Heart right ventricle (tissue), 16 donors: ENCODE results near the gene LMNA. TPM values are rescaled to one million over a fixed set of nuclear protein-coding genes. Genes with fewer than 3 reads are reported as not detected.

ENCODE experiments used
- ATAC-seq, 8 donors: fragments of 200-7000 bp; cut with Tn5 transposase; one replicate each; pipeline ENCODE4 v1.9.1; 2020; ENCODE audit warnings: mild to moderate bottlenecking in 8 of 8, moderate library complexity in 8 of 8, moderate number of reproducible peaks in 1 of 8
- DNase-seq, 2 donors: peaks; one replicate each; pipeline ENCODE4 v3.0.0-alpha.2; 2020
- H3K27ac ChIP-seq, 10 donors: fragments of 200-600 bp; sonication (generic) in 2 of 10; one replicate each; pipeline versions ENCODE4 v1.5.0 to v1.8.0; 2020 to 2022; ENCODE audit warnings: mild to moderate bottlenecking in 3 of 10
- H3K27me3 ChIP-seq, 7 donors: fragments of 200-600 bp; one replicate each; pipeline ENCODE4 v1.8.0; 2021 to 2022; ENCODE audit warnings: mild to moderate bottlenecking in 2 of 7
- H3K36me3 ChIP-seq, 9 donors: fragments of 200-600 bp; sonication (generic) in 1 of 9; one replicate each; pipeline versions ENCODE4 v1.5.0 to v1.8.0; 2020 to 2022; ENCODE audit warnings: mild to moderate bottlenecking in 2 of 9
- H3K4me1 ChIP-seq, 9 donors: fragments of 200-600 bp; sonication (generic) in 1 of 9; one replicate each; pipeline versions ENCODE4 v1.5.0 to v1.8.0; 2020 to 2022; ENCODE audit warnings: mild to moderate bottlenecking in 4 of 9
- H3K4me3 ChIP-seq, 10 donors: fragments of 200-600 bp; sonication (generic) in 2 of 10; one replicate each; pipeline versions ENCODE4 v1.5.0 to v1.8.0; 2020 to 2022; ENCODE audit warnings: mild to moderate bottlenecking in 7 of 10, moderate library complexity in 2 of 10
- H3K9me3 ChIP-seq, 11 donors: fragments of 200-600 bp in 10 of 11; sonication (generic) in 2 of 11; one replicate each; pipeline versions ENCODE4 v1.5.0 to v1.8.0; 2013 to 2022; ENCODE audit warnings: mild to moderate bottlenecking in 2 of 11, control low read depth in 1 of 11, moderate library complexity in 1 of 11
- WGBS, 2 donors: extraction: QIAGEN DNeasy Blood & Tissue Kit; methylation state at CpG; one replicate each; pipeline ENCODE4 v1.1.7; 2013; ENCODE audit warnings: inconsistent platforms in 1 of 2; 5-methylcytosine and 5-hydroxymethylcytosine counted together
- intact Hi-C, 10 donors: fragments of 100-400 bp; cut with DNase I; formaldehyde crosslinking; loops; one replicate each; pipeline versions ENCODE4 v1.11.1 to v1.14.2; 2022
- polyA plus RNA-seq, 2 donors: library from polyadenylated mRNA; stranded (reverse); fragments of 200-250 nt; gene quantifications; one replicate each; pipeline ENCODE4 v1.2.3, GENCODE V29; 2013
- total RNA-seq, 10 donors: library from RNA; stranded (reverse); fragmentation: NEBNext Ultra II Directional in 3 of 10; extraction: Animal tissue kit (Norgen Biotek cat#: 25700) in 3 of 10; gene quantifications; one replicate each; pipeline versions ENCODE4 v1.2.1 to v1.2.4, GENCODE V29; 2021 to 2023
- TF ChIP-seq, protein P1 (sequence below), 9 donors: fragments of 200-600 bp; sonication (generic) in 2 of 9; IDR thresholded peaks; one replicate each; pipeline versions ENCODE4 v1.5.0 to v1.8.0; 2021 to 2022; ENCODE audit warnings: antibody characterized with exemption in 9 of 9, mild to moderate bottlenecking in 5 of 9, moderate library complexity in 1 of 9
- donor health status: Arrhythmogenic right ventricular cardiomyopathy.
- donor health status: ischemic (EF 13 %, LVEDD 7.1; RV severe dilation, severe dysfunction).
- donor health status: healthy with polysubstance abuse.
- donor health status: DM: no; HTN: yes; CAD: no.
- donor health status: DM: no; HTN: no; CAD: no.
- donor health status: ischemic (EF 25% LVEDD 6.9; RV normal size, moderate dysfunction).
- donor health status: ischemic (EF 25% LVEDD 5.7; RV mildly dilated, moderate dysfunction).
- donor health status: healthy.
- donor health status: DM: yes; HTN: yes; CAD: no.
- donor health status: Ischemic cardiomyopathy.
- donor health status: ischemic (EF 35%, LVEDD 5.7; RV mildly dilated, moderate dysfunction).
- donor health status: nonischemic (EF 11% LVEDD 7.7; RV severe dilation, severe dysfunction).
- donor health status: DM: yes; HTN: yes; CAD: no.
- donor health status: PGD.
- donor health status: ischemic (EF 29% LVEDD 5.4; RV normal size, mild dysfunction).
- donor health status: nonischemic (EF 23%, LVEDD 6.1; RV moderate dilation, normal function).

Gene LMNA
- total and polyA plus RNA-seq, 12 donors, result 213 to 554 (median 277) TPM

DNA sequence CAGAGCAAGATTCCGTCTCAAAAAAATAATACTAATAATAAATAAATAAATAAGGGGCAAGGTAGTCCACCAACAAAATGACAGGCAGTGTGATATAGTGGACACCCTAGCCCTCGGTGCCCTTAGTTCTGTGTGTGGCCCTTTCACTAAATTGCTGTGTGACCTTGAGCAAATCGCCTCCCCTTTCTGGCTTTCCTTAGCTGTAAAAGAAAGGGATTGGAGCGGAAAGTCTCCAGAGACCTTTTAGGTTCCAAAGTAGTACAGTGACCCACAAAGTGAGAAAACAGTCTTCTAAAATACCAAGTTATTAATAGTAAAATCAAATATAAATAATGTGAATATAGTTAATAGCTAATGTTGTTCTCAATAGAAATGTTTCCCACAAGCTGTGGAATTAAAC, 7.6 kb downstream of the LMNA start:
- no peaks in the 10 kb centered on the region for H3K9me3 ChIP-seq
- intact Hi-C loops, result loop anchor here in 1 of 10 donors (2.0 kb wide), 1 partner anchor 15 kb away; no protein-coding TSS in a partner anchor
- no peaks in the 10 kb centered on the region for H3K27me3 ChIP-seq
- H3K27ac ChIP-seq, result peak overlapping the region; percentile 90 to 100 (median 98)
- peaks cover 0 to 30% (median 0%) of the 10 kb centered on the region in 9 donors for H3K36me3 ChIP-seq
- H3K4me3 ChIP-seq, result peak overlapping the region in 9 of 10 donors; percentile 1 to 99 (median 86)
- TF ChIP-seq, protein P1, sequence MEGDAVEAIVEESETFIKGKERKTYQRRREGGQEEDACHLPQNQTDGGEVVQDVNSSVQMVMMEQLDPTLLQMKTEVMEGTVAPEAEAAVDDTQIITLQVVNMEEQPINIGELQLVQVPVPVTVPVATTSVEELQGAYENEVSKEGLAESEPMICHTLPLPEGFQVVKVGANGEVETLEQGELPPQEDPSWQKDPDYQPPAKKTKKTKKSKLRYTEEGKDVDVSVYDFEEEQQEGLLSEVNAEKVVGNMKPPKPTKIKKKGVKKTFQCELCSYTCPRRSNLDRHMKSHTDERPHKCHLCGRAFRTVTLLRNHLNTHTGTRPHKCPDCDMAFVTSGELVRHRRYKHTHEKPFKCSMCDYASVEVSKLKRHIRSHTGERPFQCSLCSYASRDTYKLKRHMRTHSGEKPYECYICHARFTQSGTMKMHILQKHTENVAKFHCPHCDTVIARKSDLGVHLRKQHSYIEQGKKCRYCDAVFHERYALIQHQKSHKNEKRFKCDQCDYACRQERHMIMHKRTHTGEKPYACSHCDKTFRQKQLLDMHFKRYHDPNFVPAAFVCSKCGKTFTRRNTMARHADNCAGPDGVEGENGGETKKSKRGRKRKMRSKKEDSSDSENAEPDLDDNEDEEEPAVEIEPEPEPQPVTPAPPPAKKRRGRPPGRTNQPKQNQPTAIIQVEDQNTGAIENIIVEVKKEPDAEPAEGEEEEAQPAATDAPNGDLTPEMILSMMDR (IDR thresholded peaks at IDR 0.05), result no peak
- ATAC-seq, result no peak
- no peak for DNase-seq
- H3K4me1 ChIP-seq, result peaks cover 63 to 100% (median 99%) of the 10 kb centered on the region in 9 donors
- 28 to 47% methylated on average over 4 of the region's 4 CpGs for WGBS, 2 donors

- Histone ChIP-seq H3K4me1 (peaks cover 64 to 100% (median 99%) of the 10 kb centered on the region in 9 donors), H3K36me3 (peaks cover 0 to 26% (median 0%) of the 10 kb centered on the region in 9 donors), H3K27me3 (no peaks in the 10 kb centered on the region), H3K9me3 (no peaks in the 10 kb centered on the region), H3K27ac (peak overlapping the region; percentile 90 to 100 (median 98)), H3K4me3 (peak overlapping the region; percentile 1 to 99 (median 60))
- TF ChIP-seq, protein P1 (IDR thresholded peaks at IDR 0.05), result no peak
- peak; percentile 35 to 73 (median 52) for ATAC-seq
- intact Hi-C loops, result loop anchor here in 1 of 10 donors (2.0 kb wide), 1 partner anchor 16 kb away; no protein-coding TSS in a partner anchor
- WGBS, 2 donors, result 5 to 9% methylated on average over 14 of the region's 14 CpGs
- DNase-seq, result peak; percentile 84 to 92
Measured at GRCh38 chr1:156122519-156123355, 8.2 kb downstream of the LMNA start.

GRCh38 chr1:156123356-156124196, 9.1 kb downstream of the LMNA start:
- peak overlapping the region in 9 of 10 donors; percentile 18 to 99 (median 86) for H3K4me3 ChIP-seq
- intact Hi-C loops, result loop anchor here in 1 of 10 donors (2.0 kb wide), 1 partner anchor 17 kb away; no protein-coding TSS in a partner anchor
- peak overlapping the region; percentile 90 to 100 (median 98) for H3K27ac ChIP-seq
- TF ChIP-seq, protein P1 (IDR thresholded peaks at IDR 0.05), result peak in 5 of 9 donors; percentile 29 to 54 (median 33)
- H3K4me1 ChIP-seq, result peaks cover 66 to 100% (median 99%) of the 10 kb centered on the region in 9 donors
- 4% methylated on average over 14 of the region's 14 CpGs for WGBS, 2 donors
- DNase-seq (peak; percentile 96), ATAC-seq (peak; percentile 71 to 87 (median 80))
- H3K36me3 ChIP-seq, result peaks cover 0 to 19% (median 0%) of the 10 kb centered on the region in 9 donors
- H3K27me3 ChIP-seq, result no peaks in the 10 kb centered on the region
- H3K9me3 ChIP-seq, result no peaks in the 10 kb centered on the region
